H9 (cell line): ENCODE results near the gene ADCY1. TPM values are rescaled to one million over a fixed set of nuclear protein-coding genes. Genes with fewer than 3 reads are reported as not detected.

ENCODE experiments used
- DNase-seq: peaks from one replicate; pipeline ENCODE4 v3.0.0-alpha.2; 2017
- H2AFZ ChIP-seq: one replicate; pipeline ENCODE4 v1.6.1; 2013; ENCODE audit warnings: mild to moderate bottlenecking, low read length, control low read depth, moderate library complexity
- H2AK5ac ChIP-seq: 2 replicates; pipeline ENCODE4 v1.6.1; 2013; ENCODE audit warnings: low read length, control low read depth, mixed read lengths; ENCODE audit not compliant: insufficient read length
- H2BK120ac ChIP-seq: one replicate; pipeline ENCODE4 v1.6.1; 2013; ENCODE audit warnings: low read depth, mild to moderate bottlenecking, low read length, control low read depth, inconsistent platforms; ENCODE audit not compliant: poor library complexity, severe bottlenecking
- H2BK12ac ChIP-seq: 2 replicates; pipeline ENCODE4 v1.6.1; 2013; ENCODE audit warnings: low read length, control low read depth, mixed read lengths, low read depth; ENCODE audit not compliant: insufficient read length
- H2BK15ac ChIP-seq: 2 replicates; pipeline ENCODE4 v1.6.1; 2013; ENCODE audit warnings: low read depth, low read length, control low read depth
- H2BK20ac ChIP-seq: one replicate; pipeline ENCODE4 v1.6.1; 2013; ENCODE audit warnings: low read depth, mild to moderate bottlenecking, low read length, control low read depth, inconsistent platforms; ENCODE audit not compliant: poor library complexity, severe bottlenecking
- H2BK5ac ChIP-seq: 2 replicates; pipeline ENCODE4 v1.6.1; 2013; ENCODE audit warnings: low read length, control low read depth, mixed read lengths; ENCODE audit not compliant: insufficient read length
- H3K14ac ChIP-seq: 2 replicates; pipeline ENCODE4 v1.6.1; 2013; ENCODE audit warnings: low read length, control low read depth; ENCODE audit not compliant: insufficient read depth
- H3K18ac ChIP-seq: 2 replicates; pipeline ENCODE4 v1.6.1; 2013; ENCODE audit warnings: low read depth, mild to moderate bottlenecking, mixed read lengths, low read length, control low read depth; ENCODE audit not compliant: insufficient read length
- H3K23ac ChIP-seq: 2 replicates; pipeline ENCODE4 v1.6.1; 2013; ENCODE audit warnings: low read length, control low read depth, mixed read lengths, low read depth; ENCODE audit not compliant: insufficient read length
- H3K23me2 ChIP-seq: 2 replicates; pipeline ENCODE4 v1.6.1; 2013; ENCODE audit warnings: low read depth, mild to moderate bottlenecking, mixed read lengths, low read length, control low read depth; ENCODE audit not compliant: insufficient read length, poor library complexity, severe bottlenecking
- H3K27ac ChIP-seq: 2 replicates; pipeline ENCODE4 v1.5.1; 2013; ENCODE audit warnings: low read length, control low read depth, mixed read lengths, low read depth; ENCODE audit not compliant: insufficient read length
- H3K27me3 ChIP-seq: 2 replicates; pipeline ENCODE4 v1.6.1; 2013; ENCODE audit warnings: low read length, control low read depth, inconsistent platforms; ENCODE audit not compliant: insufficient read depth
- H3K4ac ChIP-seq: 2 replicates; pipeline ENCODE4 v1.6.1; 2013; ENCODE audit warnings: low read depth, mild to moderate bottlenecking, control low read depth, inconsistent platforms, low read length, moderate library complexity
- H3K4me1 ChIP-seq: 2 replicates; pipeline ENCODE4 v1.6.1; 2013; ENCODE audit warnings: low read length, control low read depth, inconsistent platforms; ENCODE audit not compliant: insufficient read depth
- H3K4me2 ChIP-seq: 2 replicates; pipeline ENCODE4 v1.6.1; 2013; ENCODE audit warnings: low read length, control low read depth, mixed read lengths; ENCODE audit not compliant: insufficient read length, insufficient read depth
- H3K56ac ChIP-seq: 2 replicates; pipeline ENCODE4 v1.6.1; 2013; ENCODE audit warnings: low read depth, mild to moderate bottlenecking, mixed read lengths, low read length, control low read depth; ENCODE audit not compliant: insufficient read length
- H3K79me1 ChIP-seq: 2 replicates; pipeline ENCODE4 v1.6.1; 2013; ENCODE audit warnings: low read depth, mild to moderate bottlenecking, moderate library complexity, low read length, control low read depth, inconsistent platforms; ENCODE audit not compliant: insufficient read depth, poor library complexity, severe bottlenecking
- H3K79me2 ChIP-seq: 2 replicates; pipeline ENCODE4 v1.6.1; 2013; ENCODE audit warnings: low read length, control low read depth, inconsistent platforms; ENCODE audit not compliant: insufficient read depth
- H3K9ac ChIP-seq: 2 replicates; pipeline ENCODE4 v1.6.1; 2013; ENCODE audit warnings: low read length, control low read depth, mixed read lengths; ENCODE audit not compliant: insufficient read length; ENCODE audit errors: extremely low read depth
- H3K9me3 ChIP-seq: one replicate; pipeline ENCODE4 v1.6.1; 2013; ENCODE audit warnings: low read depth, low read length, inconsistent platforms; ENCODE audit not compliant: control insufficient read depth
- H3T11ph ChIP-seq: one replicate; pipeline ENCODE4 v1.6.1; 2013; ENCODE audit warnings: mild to moderate bottlenecking, low read length, control low read depth, inconsistent platforms
- H4K20me1 ChIP-seq: one replicate; pipeline ENCODE4 v1.6.1; 2013; ENCODE audit not compliant: control insufficient read depth, insufficient read length, insufficient read depth
- H4K5ac ChIP-seq: 2 replicates; pipeline ENCODE4 v1.6.1; 2013; ENCODE audit warnings: low read depth, mild to moderate bottlenecking, mixed read lengths, low read length, control low read depth; ENCODE audit not compliant: insufficient read length
- H4K8ac ChIP-seq: replicated peaks from 2 replicates; pipeline ENCODE4 v1.6.1; 2013; ENCODE audit warnings: low read length, control low read depth, mixed read lengths, low read depth; ENCODE audit not compliant: insufficient read length
- H4K91ac ChIP-seq: 2 replicates; pipeline ENCODE4 v1.6.1; 2013; ENCODE audit warnings: low read depth, mild to moderate bottlenecking, moderate library complexity, mixed read lengths, low read length, control low read depth; ENCODE audit not compliant: insufficient read length
- H3K27ac Mint-ChIP-seq, 3 experiments: 2 replicates in 2 of 3; 3 replicates in 1 of 3; pipeline ENCODE4 v1.8.0; 2020 to 2021; ENCODE audit warnings: mixed read lengths in 3 of 3, mild to moderate bottlenecking in 1 of 3, moderate library complexity in 1 of 3
- H3K27me3 Mint-ChIP-seq: 2 replicates; pipeline ENCODE4 v1.8.0; 2021; ENCODE audit warnings: low read depth, mild to moderate bottlenecking, moderate library complexity, mixed read lengths
- H3K36me3 Mint-ChIP-seq, 3 experiments: 2 replicates in 2 of 3; 3 replicates in 1 of 3; pipeline ENCODE4 v1.8.0; 2020 to 2021; ENCODE audit warnings: low read depth in 3 of 3, mixed read lengths in 3 of 3; ENCODE audit not compliant: insufficient read depth in 1 of 3
- H3K4me1 Mint-ChIP-seq, 2 experiments: 2 replicates each; pipeline ENCODE4 v1.8.0; 2020; ENCODE audit warnings: mixed read lengths in 2 of 2
- H3K4me3 Mint-ChIP-seq, 2 experiments: 2 replicates in 1 of 2; 3 replicates in 1 of 2; pipeline ENCODE4 v1.8.0; 2020 to 2021; ENCODE audit warnings: mild to moderate bottlenecking in 2 of 2, mixed read lengths in 2 of 2, moderate library complexity in 1 of 2
- H3K9me3 Mint-ChIP-seq, 2 experiments: 2 replicates in 1 of 2; 3 replicates in 1 of 2; pipeline ENCODE4 v1.8.0; 2020; ENCODE audit warnings: mild to moderate bottlenecking in 2 of 2, mixed read lengths in 2 of 2, moderate library complexity in 1 of 2
- whole genome bisulfite sequencing: extraction: QIAGEN DNeasy Blood & Tissue Kit; methylation state at CpG from one replicate; pipeline ENCODE4 v1.1.7; 2013; ENCODE audit warnings: missing lambda C conversion rate, low lambda C conversion rate, mixed read lengths; ENCODE audit not compliant: insufficient read length; ENCODE audit errors: extremely low coverage; 5-methylcytosine and 5-hydroxymethylcytosine counted together
- total RNA-seq: library from RNA; stranded (reverse); gene quantifications from 2 replicates; pipeline ENCODE4 v1.2.1, GENCODE V29; 2021
- TF ChIP-seq, protein P1 (sequence below): fragments of 200-600 bp; sonication (generic); conservative IDR thresholded peaks from 3 replicates; pipeline ENCODE4 v1.8.0; 2021; ENCODE audit warnings: antibody characterized with exemption, mild to moderate bottlenecking

The ADCY1 gene
- total RNA-seq, 1 experiment from 2014 or later: 21.6 TPM

DNA sequence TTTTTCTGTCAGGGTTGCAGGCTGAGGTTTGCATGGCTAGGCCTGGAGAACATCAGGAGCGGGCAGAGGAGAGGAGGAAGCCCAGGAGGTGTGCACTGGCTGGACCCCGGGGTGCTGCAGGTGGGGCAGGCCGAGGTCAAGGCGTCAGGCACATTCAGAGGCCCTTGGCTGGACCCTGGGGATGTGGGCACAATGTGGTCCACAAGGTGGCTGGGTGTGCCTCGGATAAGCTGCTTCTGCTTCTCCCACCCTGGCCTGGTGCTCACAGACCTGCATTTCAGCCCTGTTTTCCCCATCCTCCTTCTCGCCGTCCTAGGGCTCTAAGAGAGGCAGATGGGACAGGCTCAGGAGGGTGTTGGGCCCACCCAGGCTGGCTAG is 108.2 kb downstream of the ADCY1 start:
- peak; percentile 22 for DNase-seq
- no peaks in the 10 kb centered on the region for H3K79me2 ChIP-seq
- no peak overlapping the region for H4K5ac ChIP-seq
- H3K4ac ChIP-seq: no peak overlapping the region
- no peak overlapping the region for H3K56ac ChIP-seq
- WGBS: no CpG with 5 or more reads among the region's 7 CpGs
- no peak overlapping the region for H2BK5ac ChIP-seq
- H3K23me2 ChIP-seq: no peaks in the 10 kb centered on the region
- TF ChIP-seq, protein P1, sequence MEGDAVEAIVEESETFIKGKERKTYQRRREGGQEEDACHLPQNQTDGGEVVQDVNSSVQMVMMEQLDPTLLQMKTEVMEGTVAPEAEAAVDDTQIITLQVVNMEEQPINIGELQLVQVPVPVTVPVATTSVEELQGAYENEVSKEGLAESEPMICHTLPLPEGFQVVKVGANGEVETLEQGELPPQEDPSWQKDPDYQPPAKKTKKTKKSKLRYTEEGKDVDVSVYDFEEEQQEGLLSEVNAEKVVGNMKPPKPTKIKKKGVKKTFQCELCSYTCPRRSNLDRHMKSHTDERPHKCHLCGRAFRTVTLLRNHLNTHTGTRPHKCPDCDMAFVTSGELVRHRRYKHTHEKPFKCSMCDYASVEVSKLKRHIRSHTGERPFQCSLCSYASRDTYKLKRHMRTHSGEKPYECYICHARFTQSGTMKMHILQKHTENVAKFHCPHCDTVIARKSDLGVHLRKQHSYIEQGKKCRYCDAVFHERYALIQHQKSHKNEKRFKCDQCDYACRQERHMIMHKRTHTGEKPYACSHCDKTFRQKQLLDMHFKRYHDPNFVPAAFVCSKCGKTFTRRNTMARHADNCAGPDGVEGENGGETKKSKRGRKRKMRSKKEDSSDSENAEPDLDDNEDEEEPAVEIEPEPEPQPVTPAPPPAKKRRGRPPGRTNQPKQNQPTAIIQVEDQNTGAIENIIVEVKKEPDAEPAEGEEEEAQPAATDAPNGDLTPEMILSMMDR: no peak
- no peak overlapping the region for H3K23ac ChIP-seq
- no peaks in the 10 kb centered on the region for H3K79me1 ChIP-seq
- peaks cover 4 to 5% of the 10 kb centered on the region in 2 experiments; a peak in 2 of 4 replicates for H3K4me1 Mint-ChIP-seq
- no peak overlapping the region for H2BK20ac ChIP-seq
- H3K27ac Mint-ChIP-seq: peak overlapping the region in 2 of 3 experiments; percentile 77 to 86; a peak in 3 of 7 replicates
- no peaks in the 10 kb centered on the region for H3K27me3 Mint-ChIP-seq
- H3K36me3 Mint-ChIP-seq: peaks cover 6 to 24% (median 18%) of the 10 kb centered on the region in 3 experiments
- H2BK120ac ChIP-seq: no peak overlapping the region
- peaks cover 4% of the 10 kb centered on the region for H4K20me1 ChIP-seq
- no peak overlapping the region for H2BK15ac ChIP-seq
- no peak overlapping the region for H3K27ac ChIP-seq
- no peak overlapping the region for H3K4me2 ChIP-seq
- no peak overlapping the region for H3K18ac ChIP-seq
- no peak overlapping the region for H4K91ac ChIP-seq
- no peak overlapping the region for H3K4me3 Mint-ChIP-seq
- no peak overlapping the region for H2AK5ac ChIP-seq
- H3K27me3 ChIP-seq: no peaks in the 10 kb centered on the region
- no peak overlapping the region for H3K14ac ChIP-seq
- no peak overlapping the region for H3K9ac ChIP-seq
- H3T11ph ChIP-seq: no peak overlapping the region
- no peak overlapping the region for H4K8ac ChIP-seq
- H2AFZ ChIP-seq: no peak overlapping the region
- H3K9me3 ChIP-seq: no peaks in the 10 kb centered on the region
- no peaks in the 10 kb centered on the region for H3K9me3 Mint-ChIP-seq
- H3K4me1 ChIP-seq: no peaks in the 10 kb centered on the region
- no peak overlapping the region for H2BK12ac ChIP-seq
